ENCODE data around the gene NBPF26. TPM values are rescaled to one million over a fixed set of nuclear protein-coding genes. Genes with fewer than 3 reads are reported as not detected.
"Not testable (repeated sequence)": the region's sequence is repeated elsewhere in the genome, so short reads cannot be mapped to it uniquely, and the experiment has no call there.

NBPF26 gene
- total RNA-seq: 9.3 TPM
- polyA plus RNA-seq: 2.7 TPM
- long read RNA-seq, donor 1: 0 reads
- long read RNA-seq, donor 2: 0 reads
- long read RNA-seq, donor 3: 0 reads
- long read RNA-seq, donor 4: 0 reads
- long read RNA-seq, donor 5: 0 reads
- long read RNA-seq, donor 6: 0 reads
- long read RNA-seq, donor 7: 0 reads
- long read RNA-seq, donor 8: 0 reads
- long read RNA-seq, donor 9: 0 reads
- long read RNA-seq, donor 10: 0 reads

GRCh38 chr1:120723715-120724402, at the start of gene NBPF26:
NBPF26 (plus strand) TSS chr1:120723945.
- H3K36me3 ChIP-seq (ENCODE audit: control insufficient read depth in 2 of 2, insufficient read depth in 2 of 2, low read length in 1 of 2); H3K27ac ChIP-seq (ENCODE audit: low read depth in 1 of 2, low read length in 1 of 2); H3K9me3 ChIP-seq (ENCODE audit: control insufficient read depth in 2 of 2, insufficient read depth in 1 of 2, low read length in 1 of 2); H3K4me1 ChIP-seq (ENCODE audit: control insufficient read depth in 2 of 2, insufficient read depth in 2 of 2, low read length in 2 of 2); H3K27me3 ChIP-seq (ENCODE audit: control insufficient read depth in 2 of 2, insufficient read depth in 1 of 2, low read length in 1 of 2): not testable (repeated sequence)
- H3K4me3 ChIP-seq (ENCODE audit: low read length in 2 of 2): peak within 1 kb of the TSS; percentile 41 to 43
- peak in 7 of 9 donors; percentile 4 to 82 (median 47) for DNase-seq (ENCODE audit: low read depth in 6 of 9, low spot score in 9 of 9)
- no CpG with 5 or more reads among the region's 74 CpGs for WGBS

- DNase-seq (ENCODE audit: low read depth in 6 of 9, low spot score in 9 of 9); H3K4me1 ChIP-seq (ENCODE audit: control insufficient read depth in 2 of 2, insufficient read depth in 2 of 2, low read length in 2 of 2); H3K36me3 ChIP-seq (ENCODE audit: control insufficient read depth in 2 of 2, insufficient read depth in 2 of 2, low read length in 1 of 2); H3K9me3 ChIP-seq (ENCODE audit: control insufficient read depth in 2 of 2, insufficient read depth in 1 of 2, low read length in 1 of 2); H3K27me3 ChIP-seq (ENCODE audit: control insufficient read depth in 2 of 2, insufficient read depth in 1 of 2, low read length in 1 of 2); H3K27ac ChIP-seq (ENCODE audit: low read depth in 1 of 2, low read length in 1 of 2); H3K4me3 ChIP-seq (ENCODE audit: low read length in 2 of 2): not testable (repeated sequence)
- WGBS: no CpG with 5 or more reads among the region's 2 CpGs
These were observed 43.5 kb upstream of the NBPF26 start for GRCh38 chr1:120680106-120680819.

- WGBS: 100% methylated on average over 1 of the region's 2 CpGs
- H3K9me3 ChIP-seq (ENCODE audit: control insufficient read depth in 2 of 2, insufficient read depth in 1 of 2, low read length in 1 of 2); H3K27me3 ChIP-seq (ENCODE audit: control insufficient read depth in 2 of 2, insufficient read depth in 1 of 2, low read length in 1 of 2); H3K4me1 ChIP-seq (ENCODE audit: control insufficient read depth in 2 of 2, insufficient read depth in 2 of 2, low read length in 2 of 2); DNase-seq (ENCODE audit: low read depth in 6 of 9, low spot score in 9 of 9); H3K27ac ChIP-seq (ENCODE audit: low read depth in 1 of 2, low read length in 1 of 2); H3K4me3 ChIP-seq (ENCODE audit: low read length in 2 of 2); H3K36me3 ChIP-seq (ENCODE audit: control insufficient read depth in 2 of 2, insufficient read depth in 2 of 2, low read length in 1 of 2): not testable (repeated sequence)
These were observed 42.8 kb upstream of the NBPF26 start for GRCh38 chr1:120680938-120681337.

- not testable (repeated sequence) for DNase-seq (ENCODE audit: low read depth in 6 of 9, low spot score in 9 of 9); H3K4me1 ChIP-seq (ENCODE audit: control insufficient read depth in 2 of 2, insufficient read depth in 2 of 2, low read length in 2 of 2); H3K27me3 ChIP-seq (ENCODE audit: control insufficient read depth in 2 of 2, insufficient read depth in 1 of 2, low read length in 1 of 2); H3K27ac ChIP-seq (ENCODE audit: low read depth in 1 of 2, low read length in 1 of 2); H3K9me3 ChIP-seq (ENCODE audit: control insufficient read depth in 2 of 2, insufficient read depth in 1 of 2, low read length in 1 of 2); H3K36me3 ChIP-seq (ENCODE audit: control insufficient read depth in 2 of 2, insufficient read depth in 2 of 2, low read length in 1 of 2); H3K4me3 ChIP-seq (ENCODE audit: low read length in 2 of 2)
- WGBS: 88% methylated on average over 1 of the region's 2 CpGs
These were observed 39.3 kb upstream of the NBPF26 start for GRCh38 chr1:120684397-120684796.

- not testable (repeated sequence) for H3K36me3 ChIP-seq (ENCODE audit: control insufficient read depth in 2 of 2, insufficient read depth in 2 of 2, low read length in 1 of 2); H3K27ac ChIP-seq (ENCODE audit: low read depth in 1 of 2, low read length in 1 of 2); DNase-seq (ENCODE audit: low read depth in 6 of 9, low spot score in 9 of 9); H3K27me3 ChIP-seq (ENCODE audit: control insufficient read depth in 2 of 2, insufficient read depth in 1 of 2, low read length in 1 of 2); H3K4me3 ChIP-seq (ENCODE audit: low read length in 2 of 2); H3K9me3 ChIP-seq (ENCODE audit: control insufficient read depth in 2 of 2, insufficient read depth in 1 of 2, low read length in 1 of 2); H3K4me1 ChIP-seq (ENCODE audit: control insufficient read depth in 2 of 2, insufficient read depth in 2 of 2, low read length in 2 of 2)
- no CpG with 5 or more reads among the region's 2 CpGs for WGBS
These were observed 38.1 kb upstream of the NBPF26 start for GRCh38 chr1:120685622-120686021.

GRCh38 chr1:120687250-120687649, 36.5 kb upstream of the NBPF26 start:
- DNase-seq (ENCODE audit: low read depth in 6 of 9, low spot score in 9 of 9); H3K36me3 ChIP-seq (ENCODE audit: control insufficient read depth in 2 of 2, insufficient read depth in 2 of 2, low read length in 1 of 2); H3K9me3 ChIP-seq (ENCODE audit: control insufficient read depth in 2 of 2, insufficient read depth in 1 of 2, low read length in 1 of 2); H3K4me3 ChIP-seq (ENCODE audit: low read length in 2 of 2); H3K27me3 ChIP-seq (ENCODE audit: control insufficient read depth in 2 of 2, insufficient read depth in 1 of 2, low read length in 1 of 2); H3K4me1 ChIP-seq (ENCODE audit: control insufficient read depth in 2 of 2, insufficient read depth in 2 of 2, low read length in 2 of 2); H3K27ac ChIP-seq (ENCODE audit: low read depth in 1 of 2, low read length in 1 of 2): not testable (repeated sequence)
- WGBS: no CpG with 5 or more reads among the region's 6 CpGs

GRCh38 chr1:120700807-120701562, 22.8 kb upstream of the NBPF26 start:
- H3K27me3 ChIP-seq (ENCODE audit: control insufficient read depth in 2 of 2, insufficient read depth in 1 of 2, low read length in 1 of 2); H3K4me1 ChIP-seq (ENCODE audit: control insufficient read depth in 2 of 2, insufficient read depth in 2 of 2, low read length in 2 of 2); DNase-seq (ENCODE audit: low read depth in 6 of 9, low spot score in 9 of 9); H3K4me3 ChIP-seq (ENCODE audit: low read length in 2 of 2); H3K27ac ChIP-seq (ENCODE audit: low read depth in 1 of 2, low read length in 1 of 2); H3K9me3 ChIP-seq (ENCODE audit: control insufficient read depth in 2 of 2, insufficient read depth in 1 of 2, low read length in 1 of 2); H3K36me3 ChIP-seq (ENCODE audit: control insufficient read depth in 2 of 2, insufficient read depth in 2 of 2, low read length in 1 of 2): not testable (repeated sequence)
- 36% methylated on average over 11 of the region's 53 CpGs for WGBS

GRCh38 chr1:120723358-120723714, 409 bp upstream of the NBPF26 start:
- not testable (repeated sequence) for H3K27me3 ChIP-seq (ENCODE audit: control insufficient read depth in 2 of 2, insufficient read depth in 1 of 2, low read length in 1 of 2); DNase-seq (ENCODE audit: low read depth in 6 of 9, low spot score in 9 of 9); H3K36me3 ChIP-seq (ENCODE audit: control insufficient read depth in 2 of 2, insufficient read depth in 2 of 2, low read length in 1 of 2); H3K4me1 ChIP-seq (ENCODE audit: control insufficient read depth in 2 of 2, insufficient read depth in 2 of 2, low read length in 2 of 2); H3K27ac ChIP-seq (ENCODE audit: low read depth in 1 of 2, low read length in 1 of 2); H3K9me3 ChIP-seq (ENCODE audit: control insufficient read depth in 2 of 2, insufficient read depth in 1 of 2, low read length in 1 of 2); H3K4me3 ChIP-seq (ENCODE audit: low read length in 2 of 2)
- WGBS: no CpG with 5 or more reads among the region's 12 CpGs

- not testable (repeated sequence) for H3K36me3 ChIP-seq (ENCODE audit: control insufficient read depth in 2 of 2, insufficient read depth in 2 of 2, low read length in 1 of 2); H3K9me3 ChIP-seq (ENCODE audit: control insufficient read depth in 2 of 2, insufficient read depth in 1 of 2, low read length in 1 of 2); H3K27ac ChIP-seq (ENCODE audit: low read depth in 1 of 2, low read length in 1 of 2); DNase-seq (ENCODE audit: low read depth in 6 of 9, low spot score in 9 of 9); H3K27me3 ChIP-seq (ENCODE audit: control insufficient read depth in 2 of 2, insufficient read depth in 1 of 2, low read length in 1 of 2); H3K4me1 ChIP-seq (ENCODE audit: control insufficient read depth in 2 of 2, insufficient read depth in 2 of 2, low read length in 2 of 2)
- 0% methylated on average over 13 of the region's 28 CpGs for WGBS
- H3K4me3 ChIP-seq (ENCODE audit: low read length in 2 of 2): peak overlapping the region in 1 of 2 donors; percentile 41
These were observed 762 bp downstream of the NBPF26 start for GRCh38 chr1:120724507-120724906.

All from thymus (tissue), 14 donors.